GM21515 (cell line): ENCODE results near the gene FAM78B.
A peak's percentile ranks its signal among the peaks of the same experiment; 100 is the strongest.

Source experiments
- ATAC-seq: cut with Tn5 transposase; IDR thresholded peaks from one replicate; pipeline ENCODE4 v1.9.1; 2021; ENCODE audit not compliant: unreplicated experiment

The FAM78B gene

GRCh38 chr1:166166698-166167571 is at the start of gene FAM78B:
FAM78B (minus strand) TSS chr1:166167001; CDS start chr1:166166248, 753 bp downstream.
- peak; percentile 40 for ATAC-seq

GRCh38 chr1:166202546-166202945 is 35.7 kb upstream of the FAM78B start:
- no peak for ATAC-seq

GRCh38 chr1:166200743-166201142 is 33.9 kb upstream of the FAM78B start:
- no peak for ATAC-seq

- no peak for ATAC-seq
These were observed 30.8 kb upstream of the FAM78B start for GRCh38 chr1:166197597-166197996.

GRCh38 chr1:166197141-166197540 is 30.3 kb upstream of the FAM78B start:
- ATAC-seq, result no peak

GRCh38 chr1:166193057-166193698 is 26.4 kb upstream of the FAM78B start:
- ATAC-seq, result no peak

- ATAC-seq, result no peak
These were observed 23.6 kb upstream of the FAM78B start for GRCh38 chr1:166190400-166190799.

GRCh38 chr1:166189126-166189525 is 22.3 kb upstream of the FAM78B start:
- ATAC-seq, result no peak

GRCh38 chr1:166185526-166185925 is 18.7 kb upstream of the FAM78B start:
- ATAC-seq, result no peak

- no peak for ATAC-seq
These were observed 18.1 kb upstream of the FAM78B start for GRCh38 chr1:166184897-166185296.

GRCh38 chr1:166184012-166184411 is 17.2 kb upstream of the FAM78B start:
- no peak for ATAC-seq

GRCh38 chr1:166182281-166182680 is 15.5 kb upstream of the FAM78B start:
- ATAC-seq, result no peak

GRCh38 chr1:166176416-166176815 is 9.6 kb upstream of the FAM78B start:
- ATAC-seq, result no peak

GRCh38 chr1:166175032-166175431 is 8.2 kb upstream of the FAM78B start:
- ATAC-seq, result no peak

GRCh38 chr1:166174108-166174507 is 7.3 kb upstream of the FAM78B start:
- no peak for ATAC-seq

GRCh38 chr1:166172106-166172505 is 5.3 kb upstream of the FAM78B start:
- ATAC-seq, result no peak

GRCh38 chr1:166170726-166171125 is 3.9 kb upstream of the FAM78B start:
- no peak for ATAC-seq

- ATAC-seq, result peak; percentile 52
These were observed 3.3 kb upstream of the FAM78B start for GRCh38 chr1:166170075-166170474.

GRCh38 chr1:166169182-166169581 is 2.4 kb upstream of the FAM78B start:
- no peak for ATAC-seq

GRCh38 chr1:166167572-166167925 is 748 bp upstream of the FAM78B start:
- no peak for ATAC-seq

GRCh38 chr1:166166329-166166697 is 488 bp downstream of the FAM78B start:
- ATAC-seq, result peak; percentile 0

GRCh38 chr1:166165661-166166328 is 1.0 kb downstream of the FAM78B start:
- ATAC-seq, result no peak
